Chondrocyte (in vitro differentiated cells): ENCODE data around the gene RTL10. TPM values are rescaled to one million over a fixed set of nuclear protein-coding genes. Genes with fewer than 3 reads are reported as not detected.

ENCODE experiments used
- DNase-seq: peaks from one replicate; pipeline ENCODE4 v3.0.0; 2021; ENCODE audit warnings: mixed read lengths, low spot score
- H3K27ac Mint-ChIP-seq: one replicate; pipeline ENCODE4 v1.8.0; 2021; ENCODE audit warnings: mild to moderate bottlenecking, moderate library complexity, mixed read lengths; ENCODE audit not compliant: unreplicated experiment
- H3K27me3 Mint-ChIP-seq: 2 replicates; pipeline ENCODE4 v1.8.0; 2021; ENCODE audit warnings: low read depth, mixed read lengths
- H3K36me3 Mint-ChIP-seq: 2 replicates; pipeline ENCODE4 v1.8.0; 2021; ENCODE audit warnings: low read depth, mixed read lengths
- H3K4me1 Mint-ChIP-seq: 2 replicates; pipeline ENCODE4 v1.8.0; 2021; ENCODE audit warnings: low read depth, mild to moderate bottlenecking, mixed read lengths
- H3K4me3 Mint-ChIP-seq: one replicate; pipeline ENCODE4 v1.8.0; 2021; ENCODE audit warnings: mild to moderate bottlenecking, moderate library complexity, mixed read lengths; ENCODE audit not compliant: unreplicated experiment
- H3K9me3 Mint-ChIP-seq: 2 replicates; pipeline ENCODE4 v1.8.0; 2021; ENCODE audit warnings: low read depth, mixed read lengths
- total RNA-seq: library from RNA; stranded (reverse); gene quantifications from 3 replicates; pipeline ENCODE4 v1.2.1, GENCODE V29; 2021
- TF ChIP-seq, protein P1 (sequence below): fragments of 200-600 bp; sonication (generic); IDR thresholded peaks from 2 replicates; pipeline ENCODE4 v1.5.0; 2021; ENCODE audit warnings: antibody characterized with exemption, mild to moderate bottlenecking, moderate library complexity

Gene RTL10
- total RNA-seq, 1 donor from 2014 or later: 15.6 TPM

DNA sequence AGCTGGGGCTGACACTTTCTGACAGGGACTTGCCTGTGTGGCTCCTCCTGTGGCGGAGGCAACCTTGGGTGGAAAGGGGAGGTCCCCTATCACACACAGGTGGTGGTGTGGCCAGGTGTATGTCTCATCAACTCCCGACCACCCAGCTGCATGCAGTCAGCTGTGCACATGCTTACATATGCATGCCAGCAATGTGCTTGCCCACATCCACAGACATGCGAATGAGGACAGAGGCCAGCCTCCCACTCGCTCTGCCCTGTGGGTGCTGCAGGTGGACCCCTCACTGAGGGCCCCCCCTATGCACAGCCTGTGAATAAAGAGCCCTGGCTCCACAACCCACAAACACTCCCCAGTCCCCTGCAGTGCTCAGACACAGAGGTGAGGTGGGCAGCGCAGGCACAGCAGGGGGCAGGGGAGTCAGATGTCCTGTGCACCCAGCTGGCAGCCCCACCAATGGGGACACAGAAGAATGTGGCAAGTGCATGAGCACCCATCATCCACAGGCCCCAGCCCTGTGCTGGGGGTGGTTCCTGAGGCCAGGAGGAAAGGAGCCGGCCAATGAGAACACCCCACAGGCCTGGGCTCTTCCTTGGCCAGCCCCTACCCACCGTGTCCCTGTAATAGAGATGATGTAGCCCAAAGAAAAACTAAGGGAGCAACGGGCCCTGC is 9.5 kb downstream of the RTL10 start:
- peaks cover 2% of the 10 kb centered on the region for H3K36me3 Mint-ChIP-seq
- H3K27ac Mint-ChIP-seq: peak overlapping the region; percentile 81
- no peaks in the 10 kb centered on the region for H3K9me3 Mint-ChIP-seq
- peaks cover 25% of the 10 kb centered on the region for H3K4me1 Mint-ChIP-seq
- no peak overlapping the region for H3K4me3 Mint-ChIP-seq
- DNase-seq: no peak
- TF ChIP-seq, protein P1, sequence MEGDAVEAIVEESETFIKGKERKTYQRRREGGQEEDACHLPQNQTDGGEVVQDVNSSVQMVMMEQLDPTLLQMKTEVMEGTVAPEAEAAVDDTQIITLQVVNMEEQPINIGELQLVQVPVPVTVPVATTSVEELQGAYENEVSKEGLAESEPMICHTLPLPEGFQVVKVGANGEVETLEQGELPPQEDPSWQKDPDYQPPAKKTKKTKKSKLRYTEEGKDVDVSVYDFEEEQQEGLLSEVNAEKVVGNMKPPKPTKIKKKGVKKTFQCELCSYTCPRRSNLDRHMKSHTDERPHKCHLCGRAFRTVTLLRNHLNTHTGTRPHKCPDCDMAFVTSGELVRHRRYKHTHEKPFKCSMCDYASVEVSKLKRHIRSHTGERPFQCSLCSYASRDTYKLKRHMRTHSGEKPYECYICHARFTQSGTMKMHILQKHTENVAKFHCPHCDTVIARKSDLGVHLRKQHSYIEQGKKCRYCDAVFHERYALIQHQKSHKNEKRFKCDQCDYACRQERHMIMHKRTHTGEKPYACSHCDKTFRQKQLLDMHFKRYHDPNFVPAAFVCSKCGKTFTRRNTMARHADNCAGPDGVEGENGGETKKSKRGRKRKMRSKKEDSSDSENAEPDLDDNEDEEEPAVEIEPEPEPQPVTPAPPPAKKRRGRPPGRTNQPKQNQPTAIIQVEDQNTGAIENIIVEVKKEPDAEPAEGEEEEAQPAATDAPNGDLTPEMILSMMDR: no peak
- H3K27me3 Mint-ChIP-seq: no peaks in the 10 kb centered on the region

DNA sequence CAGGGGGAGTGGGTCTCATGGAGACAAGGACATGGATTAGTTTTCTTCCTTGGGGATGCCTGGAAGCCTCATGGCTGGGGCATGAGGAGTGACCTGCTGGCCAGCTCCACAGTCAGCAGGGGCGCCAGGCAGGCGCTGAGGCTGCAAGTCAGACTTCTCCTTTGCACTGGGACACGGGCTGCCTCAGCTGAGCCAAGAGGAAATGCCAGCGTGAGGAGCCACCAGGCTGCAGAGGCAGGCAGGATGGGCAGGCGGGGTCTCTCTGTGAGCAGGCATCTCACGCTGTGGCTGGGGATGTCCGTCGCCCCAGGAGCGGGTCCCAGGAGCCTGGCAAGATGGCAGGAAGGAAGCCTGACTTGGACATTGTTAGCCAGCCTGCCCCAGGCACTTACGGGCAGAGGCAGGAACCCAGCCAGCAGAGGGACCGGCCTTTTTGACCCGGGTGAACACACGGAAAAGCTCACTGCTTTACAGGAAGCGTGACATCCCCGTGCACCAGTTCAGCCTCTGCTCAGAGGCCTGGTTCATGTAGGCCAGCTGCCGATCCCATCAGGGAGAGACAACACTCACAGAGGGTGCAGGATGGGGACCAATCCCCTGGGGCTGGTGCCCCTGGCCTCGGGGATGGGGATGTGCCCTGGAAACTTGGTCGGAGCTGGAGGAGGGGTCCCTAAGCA is 10.2 kb downstream of the RTL10 start:
- peak; percentile 95 for DNase-seq
- H3K27ac Mint-ChIP-seq: peak overlapping the region; percentile 81
- no peaks in the 10 kb centered on the region for H3K36me3 Mint-ChIP-seq
- no peaks in the 10 kb centered on the region for H3K9me3 Mint-ChIP-seq
- peaks cover 25% of the 10 kb centered on the region for H3K4me1 Mint-ChIP-seq
- peak overlapping the region; percentile 34 for H3K4me3 Mint-ChIP-seq
- no peaks in the 10 kb centered on the region for H3K27me3 Mint-ChIP-seq
- TF ChIP-seq, protein P1: peak; percentile 63

DNA sequence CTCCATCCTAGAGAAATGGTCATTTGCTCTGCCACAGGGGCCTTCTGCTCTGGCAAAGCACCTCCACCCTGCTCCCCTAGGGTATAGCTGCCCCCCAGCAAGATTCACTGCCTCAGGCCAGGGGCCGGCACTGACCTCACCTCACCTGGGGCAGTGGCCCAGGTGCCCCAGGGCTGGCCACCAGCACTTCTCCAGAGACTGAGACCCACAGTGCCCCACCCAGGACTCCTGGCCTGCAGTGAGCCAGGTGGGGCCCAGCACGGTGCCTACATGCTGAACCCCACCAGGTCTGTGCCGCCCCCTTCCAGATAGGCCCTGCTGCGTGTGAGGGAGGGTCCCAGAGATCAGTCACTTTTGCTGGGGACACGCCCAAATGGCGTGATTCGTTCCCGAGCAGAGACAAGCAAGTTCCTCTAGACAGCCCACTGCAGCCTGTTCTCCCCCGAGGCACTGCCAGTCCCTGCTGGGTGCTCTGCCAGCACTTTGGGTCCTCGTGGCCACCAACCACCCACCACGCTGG is 10.8 kb downstream of the RTL10 start:
- TF ChIP-seq, protein P1: no peak
- Mint-ChIP-seq H3K27ac (peak overlapping the region; percentile 81), H3K9me3 (no peaks in the 10 kb centered on the region), H3K4me3 (peak overlapping the region; percentile 34), H3K4me1 (peaks cover 25% of the 10 kb centered on the region), H3K36me3 (no peaks in the 10 kb centered on the region), H3K27me3 (no peaks in the 10 kb centered on the region)
- no peak for DNase-seq

GRCh38 chr22:19843107-19843856 is 11.4 kb downstream of the RTL10 start:
- H3K4me3 Mint-ChIP-seq: no peak overlapping the region
- DNase-seq: no peak
- peaks cover 25% of the 10 kb centered on the region for H3K4me1 Mint-ChIP-seq
- no peaks in the 10 kb centered on the region for H3K36me3 Mint-ChIP-seq
- H3K27ac Mint-ChIP-seq: no peak overlapping the region
- no peaks in the 10 kb centered on the region for H3K9me3 Mint-ChIP-seq
- TF ChIP-seq, protein P1: no peak
- H3K27me3 Mint-ChIP-seq: no peaks in the 10 kb centered on the region
